ENCODE data around the gene CD27. TPM values are rescaled to one million over a fixed set of nuclear protein-coding genes. Genes with fewer than 3 reads are reported as not detected.

Gene CD27
- total and polyA plus RNA-seq, 2 of the 13 experiments (the other 11 are each of a cell fraction or from before 2014, with no cell fraction given): 0.12 TPM; not detected in 1

DNA sequence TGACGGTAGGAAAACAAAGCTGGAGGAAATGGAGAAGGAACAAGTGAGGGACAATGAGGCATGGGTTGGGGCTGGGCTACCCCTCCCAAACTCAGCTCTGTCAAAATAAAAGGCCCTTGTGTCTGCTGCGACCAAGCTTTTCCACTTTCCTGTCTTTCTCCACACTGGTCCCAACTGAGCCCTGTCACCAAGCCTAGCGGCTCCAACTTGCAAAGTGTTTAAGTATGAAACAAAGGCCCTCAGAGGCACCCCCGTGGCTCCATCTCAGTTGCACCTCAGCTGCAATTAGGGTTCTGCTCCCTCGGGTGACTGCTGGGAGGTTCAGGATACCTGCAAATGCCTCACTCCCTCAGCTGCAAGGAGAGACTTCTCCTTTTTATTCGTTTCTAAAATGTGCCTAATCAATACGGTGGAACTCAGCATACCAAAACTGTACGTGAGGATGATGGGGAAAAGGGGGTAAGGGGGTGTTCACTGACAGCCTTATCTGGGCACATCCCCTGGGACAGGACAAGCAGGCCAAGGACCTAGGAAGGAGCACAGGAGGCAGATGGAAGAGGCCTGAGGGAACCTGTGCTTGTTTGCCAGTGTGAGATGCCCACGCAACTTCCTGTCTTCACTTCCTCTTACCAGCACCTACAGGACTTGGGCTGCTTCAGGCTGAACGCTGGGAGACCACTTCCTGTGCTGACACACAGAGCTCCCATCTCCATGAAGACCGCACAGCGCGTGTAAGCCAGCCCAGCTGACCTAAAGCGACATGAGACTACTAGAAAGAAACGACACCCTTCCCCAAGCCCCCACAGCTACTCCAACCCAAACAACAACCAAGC lies 16.9 kb downstream of the CD27 start:
- FAIRE-seq: no peak

DNA sequence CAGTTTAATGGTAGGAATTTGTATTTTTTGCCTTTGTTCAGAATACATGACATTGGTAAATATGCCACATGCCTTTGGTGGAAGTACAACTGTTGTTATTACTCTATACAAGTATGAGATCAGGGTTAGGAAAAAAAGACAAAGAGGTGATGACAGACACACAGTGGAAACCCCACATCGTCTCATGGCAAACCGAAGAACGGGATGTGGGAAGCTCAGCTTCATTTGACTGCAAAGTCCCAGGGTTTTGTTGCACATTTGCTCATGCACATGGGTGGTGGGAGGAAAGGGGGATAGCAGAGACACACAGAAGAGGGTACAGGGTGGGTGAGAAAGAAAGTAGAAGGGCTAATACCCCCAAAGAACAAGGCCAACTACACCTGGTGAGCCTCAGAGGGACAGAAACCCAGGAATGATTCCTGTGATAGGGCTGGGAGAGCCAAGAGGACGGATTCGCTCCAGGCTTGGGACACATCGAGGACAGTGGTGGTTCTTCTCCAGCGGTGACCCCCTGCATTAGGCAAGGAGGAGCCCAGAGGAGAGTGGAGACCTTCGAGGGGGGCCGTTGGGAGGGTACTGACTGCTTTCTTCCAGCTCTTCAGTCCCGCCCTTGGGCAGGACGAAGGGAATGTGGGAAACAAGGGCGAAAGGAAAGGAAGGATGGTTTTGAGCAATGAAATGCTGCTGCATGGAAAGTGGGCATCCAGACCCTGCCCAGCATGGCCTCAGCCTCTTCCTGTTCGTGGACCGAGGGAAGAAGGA lies 17.7 kb downstream of the CD27 start:
- WGBS (ENCODE audit: low lambda C conversion rate): 95% methylated on average over 14 of the region's 14 CpGs
- H3K9me3 ChIP-seq (ENCODE audit: low read length): no peaks in the 10 kb centered on the region
- 0 out of 2 replicates have a peak, but pooled peaks cover 5% of the 10 kb centered on the region for H3K4me1 ChIP-seq (ENCODE audit: insufficient read depth, low read length)
- no peak overlapping the region for H3K4me3 ChIP-seq (replicated peaks in 1 of 3; ENCODE audit: insufficient read depth in 1 of 3, low read depth in 2 of 3, low read length in 3 of 3)
- no peak overlapping the region for H3K4me2 ChIP-seq (ENCODE audit: low read depth, low read length)
- H3K9ac ChIP-seq (ENCODE audit: insufficient read depth, low read depth, low read length): no peak overlapping the region
- no peak for FAIRE-seq
- no TSS peak for BruUV-seq (replicated peaks)
- H3K36me3 ChIP-seq (replicated peaks in 1 of 2; ENCODE audit: control insufficient read depth in 1 of 2, insufficient read depth in 2 of 2, low read length in 2 of 2): peaks cover 20 to 48% of the 10 kb centered on the region in 2 experiments
- no peak for DNase-seq (ENCODE audit: low spot score)
- no peaks in the 10 kb centered on the region for H3K79me2 ChIP-seq (ENCODE audit: insufficient read depth, low read length)
- no peaks in the 10 kb centered on the region for H4K20me1 ChIP-seq (ENCODE audit: insufficient read depth, low read length)
- no peak for ATAC-seq
- H3K27me3 ChIP-seq (ENCODE audit: control insufficient read depth in 1 of 2, insufficient read depth in 2 of 2, low read length in 2 of 2): no peaks in the 10 kb centered on the region
- ChIA-PET CTCF (ENCODE audit: low intra/inter-chr PET ratio, low total read pairs) (no interaction called here), POLR2A (interaction anchor here (1.7 to 2.9 kb wide), 3 partner anchors 8 to 11 kb away, joined by 8 to 12 read pairs (median 9); partner anchors contain the start of genes TAPBPL and VAMP1)
- no peak overlapping the region for H3K27ac ChIP-seq (ENCODE audit: extremely low read length, insufficient read depth, low read length)
- in situ Hi-C loops (cut with HindIII; ENCODE audit: extremely low pct_ligation_motif_present, low pct_unique_long_range_greater_than_20kb): loop anchor here (5.0 to 25.0 kb wide), 2 partner anchors 40 to 400 kb away; no protein-coding TSS in a partner anchor
- no peak overlapping the region for H2AFZ ChIP-seq (ENCODE audit: low read length)
- intact Hi-C loops (cut with micrococcal nuclease; ENCODE audit: unreplicated experiment): loop anchor here (10.0 kb wide), 1 partner anchor 128 kb away; no protein-coding TSS in a partner anchor
- TF ChIP-seq ZNF891 (CRISPR knock-in tag; IDR thresholded peaks at IDR 0.05): no peak
- TF ChIP-seq, protein P1, sequence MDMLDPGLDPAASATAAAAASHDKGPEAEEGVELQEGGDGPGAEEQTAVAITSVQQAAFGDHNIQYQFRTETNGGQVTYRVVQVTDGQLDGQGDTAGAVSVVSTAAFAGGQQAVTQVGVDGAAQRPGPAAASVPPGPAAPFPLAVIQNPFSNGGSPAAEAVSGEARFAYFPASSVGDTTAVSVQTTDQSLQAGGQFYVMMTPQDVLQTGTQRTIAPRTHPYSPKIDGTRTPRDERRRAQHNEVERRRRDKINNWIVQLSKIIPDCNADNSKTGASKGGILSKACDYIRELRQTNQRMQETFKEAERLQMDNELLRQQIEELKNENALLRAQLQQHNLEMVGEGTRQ (IDR thresholded peaks at IDR 0.05; ENCODE audit: low read depth, low read length): no peak
- TF ChIP-seq, protein P1 (CRISPR knock-in tag; IDR thresholded peaks at IDR 0.05; ENCODE audit: borderline replicate concordance): no peak
- TF ChIP-seq MED1 (CRISPR knock-in tag; IDR thresholded peaks at IDR 0.05): no peak
- TF ChIP-seq TAF15 (IDR thresholded peaks at IDR 0.05; ENCODE audit: low read depth, low read length, poor library complexity, severe bottlenecking): no peak
- TF ChIP-seq PITX1 (CRISPR knock-in tag; IDR thresholded peaks at IDR 0.05): no peak
- no peak for TF ChIP-seq SMYD3 (CRISPR knock-in tag; IDR thresholded peaks at IDR 0.05)
- TF ChIP-seq, protein P2, sequence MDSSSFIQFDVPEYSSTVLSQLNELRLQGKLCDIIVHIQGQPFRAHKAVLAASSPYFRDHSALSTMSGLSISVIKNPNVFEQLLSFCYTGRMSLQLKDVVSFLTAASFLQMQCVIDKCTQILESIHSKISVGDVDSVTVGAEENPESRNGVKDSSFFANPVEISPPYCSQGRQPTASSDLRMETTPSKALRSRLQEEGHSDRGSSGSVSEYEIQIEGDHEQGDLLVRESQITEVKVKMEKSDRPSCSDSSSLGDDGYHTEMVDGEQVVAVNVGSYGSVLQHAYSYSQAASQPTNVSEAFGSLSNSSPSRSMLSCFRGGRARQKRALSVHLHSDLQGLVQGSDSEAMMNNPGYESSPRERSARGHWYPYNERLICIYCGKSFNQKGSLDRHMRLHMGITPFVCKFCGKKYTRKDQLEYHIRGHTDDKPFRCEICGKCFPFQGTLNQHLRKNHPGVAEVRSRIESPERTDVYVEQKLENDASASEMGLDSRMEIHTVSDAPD (CRISPR knock-in tag; IDR thresholded peaks at IDR 0.05): no peak
- TF ChIP-seq CENPT (CRISPR knock-in tag; IDR thresholded peaks at IDR 0.05; ENCODE audit: low read depth): no peak
- TF ChIP-seq, protein P3, sequence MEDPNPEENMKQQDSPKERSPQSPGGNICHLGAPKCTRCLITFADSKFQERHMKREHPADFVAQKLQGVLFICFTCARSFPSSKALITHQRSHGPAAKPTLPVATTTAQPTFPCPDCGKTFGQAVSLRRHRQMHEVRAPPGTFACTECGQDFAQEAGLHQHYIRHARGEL (CRISPR knock-in tag; IDR thresholded peaks at IDR 0.05): no peak

More for the DNA sequence above, 16.9 kb downstream of the CD27 start:
- Histone ChIP-seq H3K27ac (ENCODE audit: extremely low read length, insufficient read depth, low read length) (no peak overlapping the region), H3K9me3 (ENCODE audit: low read length) (no peaks in the 10 kb centered on the region), H3K36me3 (replicated peaks in 1 of 2; ENCODE audit: control insufficient read depth in 1 of 2, insufficient read depth in 2 of 2, low read length in 2 of 2) (peaks cover 20 to 54% of the 10 kb centered on the region in 2 experiments), H3K4me3 (replicated peaks in 1 of 3; ENCODE audit: insufficient read depth in 1 of 3, low read depth in 2 of 3, low read length in 3 of 3) (no peak overlapping the region), H2AFZ (ENCODE audit: low read length) (no peak overlapping the region), H3K79me2 (ENCODE audit: insufficient read depth, low read length) (no peaks in the 10 kb centered on the region), H3K9ac (ENCODE audit: insufficient read depth, low read depth, low read length) (no peak overlapping the region), H3K27me3 (ENCODE audit: control insufficient read depth in 1 of 2, insufficient read depth in 2 of 2, low read length in 2 of 2) (no peaks in the 10 kb centered on the region), H3K4me1 (ENCODE audit: insufficient read depth, low read length) (0 out of 2 replicates have a peak, but pooled peaks cover 5% of the 10 kb centered on the region), H4K20me1 (ENCODE audit: insufficient read depth, low read length) (no peaks in the 10 kb centered on the region), H3K4me2 (ENCODE audit: low read depth, low read length) (no peak overlapping the region)
- DNase-seq (ENCODE audit: low spot score): no peak
- intact Hi-C loops (cut with micrococcal nuclease; ENCODE audit: unreplicated experiment) (loop anchor here (10.0 kb wide), 1 partner anchor 127 kb away; no protein-coding TSS in a partner anchor), in situ Hi-C loops (cut with HindIII; ENCODE audit: extremely low pct_ligation_motif_present, low pct_unique_long_range_greater_than_20kb) (loop anchor here (5.0 to 25.0 kb wide), 2 partner anchors 39 to 399 kb away; no protein-coding TSS in a partner anchor)
- 93% methylated on average over 12 of the region's 15 CpGs for WGBS (ENCODE audit: low lambda C conversion rate)
- ATAC-seq: no peak
- 0 out of 2 replicates have a peak, but pooled peaks have one; percentile 2 for TF ChIP-seq POLR2G (IDR thresholded peaks at IDR 0.05; ENCODE audit: low read depth, low read length)
- no peak for TF ChIP-seq ZNF850 (CRISPR knock-in tag; conservative IDR thresholded peaks at IDR 0.05)
- POLR2A ChIA-PET: interaction anchor here (1.1 to 2.9 kb wide), 3 partner anchors 9 to 72 kb away, joined by 3 to 12 read pairs (median 9); partner anchors contain the start of genes TAPBPL and VAMP1
- CTCF ChIA-PET (ENCODE audit: low intra/inter-chr PET ratio, low total read pairs): no interaction called here
- no TSS peak for BruUV-seq (replicated peaks)
